A673 (cell line): Measurements from ENCODE around the gene AQP12A.

Source experiments
- EZH2 ChIP-seq: fragments of 200-600 bp; sonication (generic); IDR thresholded peaks from 2 replicates; pipeline ENCODE4 v1.6.1; 2017; ENCODE audit warnings: borderline replicate concordance, low read depth, mild to moderate bottlenecking, mixed read lengths, antibody characterized with exemption, low read length; ENCODE audit not compliant: poor library complexity, severe bottlenecking
- TF ChIP-seq, protein P1 (sequence below): fragments of 300-800, 200-600 bp; sonication (generic); conservative IDR thresholded peaks from 2 replicates; pipeline ENCODE4 v1.5.1; 2017; ENCODE audit warnings: low read depth, mild to moderate bottlenecking, antibody characterized with exemption, low read length, moderate library complexity, mixed read lengths

DNA sequence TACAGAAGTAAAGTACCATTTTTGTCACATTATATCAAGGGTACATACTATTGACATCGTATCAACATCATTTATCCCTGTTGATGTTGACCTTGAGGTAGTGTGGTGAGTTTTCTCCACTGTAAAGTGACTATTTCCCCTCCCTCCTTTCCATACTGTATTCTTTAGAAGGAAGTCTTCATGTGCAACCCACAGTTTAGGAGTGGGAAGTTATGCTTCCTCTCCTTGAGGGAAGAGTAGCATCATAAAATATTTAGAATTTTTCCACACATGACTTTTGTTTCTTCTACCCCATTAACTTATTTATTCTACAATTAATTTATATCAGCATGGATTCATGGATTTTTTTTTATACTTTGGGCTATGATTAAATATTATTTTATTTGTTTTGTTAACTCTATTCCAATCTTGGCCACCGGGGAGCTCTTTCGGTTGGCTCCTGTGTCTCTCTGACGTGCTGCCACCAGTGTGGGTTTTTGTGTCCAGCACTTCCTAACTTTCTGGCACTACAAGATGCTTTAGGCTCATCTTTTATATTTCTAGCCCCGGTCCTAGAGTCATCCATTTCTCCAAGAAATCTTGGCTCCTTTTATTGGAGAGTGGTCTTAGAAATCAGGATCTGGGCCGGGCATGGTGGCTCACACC is 28.0 kb upstream of the AQP12A start:
- TF ChIP-seq, protein P1, sequence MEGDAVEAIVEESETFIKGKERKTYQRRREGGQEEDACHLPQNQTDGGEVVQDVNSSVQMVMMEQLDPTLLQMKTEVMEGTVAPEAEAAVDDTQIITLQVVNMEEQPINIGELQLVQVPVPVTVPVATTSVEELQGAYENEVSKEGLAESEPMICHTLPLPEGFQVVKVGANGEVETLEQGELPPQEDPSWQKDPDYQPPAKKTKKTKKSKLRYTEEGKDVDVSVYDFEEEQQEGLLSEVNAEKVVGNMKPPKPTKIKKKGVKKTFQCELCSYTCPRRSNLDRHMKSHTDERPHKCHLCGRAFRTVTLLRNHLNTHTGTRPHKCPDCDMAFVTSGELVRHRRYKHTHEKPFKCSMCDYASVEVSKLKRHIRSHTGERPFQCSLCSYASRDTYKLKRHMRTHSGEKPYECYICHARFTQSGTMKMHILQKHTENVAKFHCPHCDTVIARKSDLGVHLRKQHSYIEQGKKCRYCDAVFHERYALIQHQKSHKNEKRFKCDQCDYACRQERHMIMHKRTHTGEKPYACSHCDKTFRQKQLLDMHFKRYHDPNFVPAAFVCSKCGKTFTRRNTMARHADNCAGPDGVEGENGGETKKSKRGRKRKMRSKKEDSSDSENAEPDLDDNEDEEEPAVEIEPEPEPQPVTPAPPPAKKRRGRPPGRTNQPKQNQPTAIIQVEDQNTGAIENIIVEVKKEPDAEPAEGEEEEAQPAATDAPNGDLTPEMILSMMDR: no peak
- TF ChIP-seq EZH2: no peak
